GM19023 (cell line): ENCODE measurements around the gene VCP.

ENCODE experiments used
- ATAC-seq: cut with Tn5 transposase; IDR thresholded peaks from one replicate; pipeline ENCODE4 v1.9.1; 2021; ENCODE audit warnings: mild to moderate bottlenecking, moderate library complexity; ENCODE audit not compliant: unreplicated experiment

Gene VCP

GRCh38 chr9:35067056-35067455 is 5.4 kb downstream of the VCP start:
- ATAC-seq: no peak

- ATAC-seq: no peak
Measured at GRCh38 chr9:35060548-35061207, 11.7 kb downstream of the VCP start.

GRCh38 chr9:35059438-35059837 is 13.0 kb downstream of the VCP start:
- ATAC-seq: no peak

GRCh38 chr9:35057271-35057620 is 15.2 kb downstream of the VCP start:
- ATAC-seq: no peak

- ATAC-seq: no peak
Measured at GRCh38 chr9:35056571-35057270, 15.7 kb downstream of the VCP start.

GRCh38 chr9:35054871-35055644 is 17.4 kb downstream of the VCP start:
- ATAC-seq: no peak

- no peak for ATAC-seq
Measured at GRCh38 chr9:35054185-35054835, 18.1 kb downstream of the VCP start.

- ATAC-seq: no peak
Measured at GRCh38 chr9:35051069-35051967, 21.1 kb downstream of the VCP start.

GRCh38 chr9:35048511-35048910 is 23.9 kb downstream of the VCP start:
- no peak for ATAC-seq

- no peak for ATAC-seq
Measured at GRCh38 chr9:35044071-35044470, 28.4 kb downstream of the VCP start.

GRCh38 chr9:35042891-35043545 is 29.4 kb downstream of the VCP start:
- no peak for ATAC-seq

- no peak for ATAC-seq
Measured at GRCh38 chr9:35042081-35042604, 30.3 kb downstream of the VCP start.

- no peak for ATAC-seq
Measured at GRCh38 chr9:35035851-35036701, 36.3 kb downstream of the VCP start.

- no peak for ATAC-seq
Measured at GRCh38 chr9:35033101-35033500, 39.3 kb downstream of the VCP start.

GRCh38 chr9:35029852-35030251 is 42.6 kb downstream of the VCP start:
- no peak for ATAC-seq

GRCh38 chr9:35029241-35029640 is 43.2 kb downstream of the VCP start:
- no peak for ATAC-seq

- ATAC-seq: no peak
Measured at GRCh38 chr9:35028341-35028740, 44.1 kb downstream of the VCP start.

- ATAC-seq: no peak
Measured at GRCh38 chr9:35027860-35028259, 44.6 kb downstream of the VCP start.

- no peak for ATAC-seq
Measured at GRCh38 chr9:35027374-35027773, 45.1 kb downstream of the VCP start.
